Mammary epithelial cell (primary cell): ENCODE data around the gene ATP5PB.

Source experiments
- EZH2 ChIP-seq: IDR thresholded peaks from 2 replicates; pipeline ENCODE4 v1.6.1; 2012; ENCODE audit warnings: low read length, inconsistent platforms, borderline replicate concordance
- TF ChIP-seq, protein P1 (sequence below), 2 donors: IDR thresholded peaks in 1 of 2; conservative IDR thresholded peaks in 1 of 2; 2 replicates each; pipeline ENCODE4 v1.5.1; 2011 to 2012; ENCODE audit warnings: inconsistent platforms in 2 of 2, low read length in 2 of 2, mild to moderate bottlenecking in 2 of 2, control low read depth in 1 of 2, low read depth in 1 of 2; ENCODE audit not compliant: insufficient read depth in 1 of 2; ENCODE audit errors: extremely low read depth in 1 of 2

DNA sequence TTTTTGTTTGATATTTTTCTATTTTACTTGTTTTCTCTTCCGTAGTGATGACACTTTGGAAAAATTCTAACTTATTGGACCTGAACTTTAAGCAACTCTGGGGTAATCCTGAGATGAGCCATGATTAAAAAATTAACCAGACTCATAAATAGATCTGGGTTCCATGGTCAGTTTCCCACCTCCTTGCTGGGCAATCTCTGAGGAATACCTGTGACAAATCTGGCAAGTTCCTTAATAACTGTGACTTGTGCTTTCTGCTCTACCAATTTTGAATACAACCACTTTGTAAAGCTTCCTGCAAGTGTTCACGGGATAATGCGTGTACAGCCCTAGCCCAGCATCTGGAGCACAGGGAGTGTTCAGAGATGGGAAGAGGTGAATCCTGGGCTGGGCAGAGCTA, 25.0 kb upstream of the ATP5PB start:
- TF ChIP-seq, protein P1, sequence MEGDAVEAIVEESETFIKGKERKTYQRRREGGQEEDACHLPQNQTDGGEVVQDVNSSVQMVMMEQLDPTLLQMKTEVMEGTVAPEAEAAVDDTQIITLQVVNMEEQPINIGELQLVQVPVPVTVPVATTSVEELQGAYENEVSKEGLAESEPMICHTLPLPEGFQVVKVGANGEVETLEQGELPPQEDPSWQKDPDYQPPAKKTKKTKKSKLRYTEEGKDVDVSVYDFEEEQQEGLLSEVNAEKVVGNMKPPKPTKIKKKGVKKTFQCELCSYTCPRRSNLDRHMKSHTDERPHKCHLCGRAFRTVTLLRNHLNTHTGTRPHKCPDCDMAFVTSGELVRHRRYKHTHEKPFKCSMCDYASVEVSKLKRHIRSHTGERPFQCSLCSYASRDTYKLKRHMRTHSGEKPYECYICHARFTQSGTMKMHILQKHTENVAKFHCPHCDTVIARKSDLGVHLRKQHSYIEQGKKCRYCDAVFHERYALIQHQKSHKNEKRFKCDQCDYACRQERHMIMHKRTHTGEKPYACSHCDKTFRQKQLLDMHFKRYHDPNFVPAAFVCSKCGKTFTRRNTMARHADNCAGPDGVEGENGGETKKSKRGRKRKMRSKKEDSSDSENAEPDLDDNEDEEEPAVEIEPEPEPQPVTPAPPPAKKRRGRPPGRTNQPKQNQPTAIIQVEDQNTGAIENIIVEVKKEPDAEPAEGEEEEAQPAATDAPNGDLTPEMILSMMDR (conservative IDR thresholded peaks at IDR 0.05 in 1 of 2, IDR thresholded peaks at IDR 0.05 in 1 of 2; ENCODE audit: extremely low read depth in 1 of 2, insufficient read depth in 1 of 2, low read depth in 1 of 2, low read length in 2 of 2), result no peak
- TF ChIP-seq EZH2, result no peak
